ENCODE measurements around the gene OTUD7B.

The OTUD7B gene

DNA sequence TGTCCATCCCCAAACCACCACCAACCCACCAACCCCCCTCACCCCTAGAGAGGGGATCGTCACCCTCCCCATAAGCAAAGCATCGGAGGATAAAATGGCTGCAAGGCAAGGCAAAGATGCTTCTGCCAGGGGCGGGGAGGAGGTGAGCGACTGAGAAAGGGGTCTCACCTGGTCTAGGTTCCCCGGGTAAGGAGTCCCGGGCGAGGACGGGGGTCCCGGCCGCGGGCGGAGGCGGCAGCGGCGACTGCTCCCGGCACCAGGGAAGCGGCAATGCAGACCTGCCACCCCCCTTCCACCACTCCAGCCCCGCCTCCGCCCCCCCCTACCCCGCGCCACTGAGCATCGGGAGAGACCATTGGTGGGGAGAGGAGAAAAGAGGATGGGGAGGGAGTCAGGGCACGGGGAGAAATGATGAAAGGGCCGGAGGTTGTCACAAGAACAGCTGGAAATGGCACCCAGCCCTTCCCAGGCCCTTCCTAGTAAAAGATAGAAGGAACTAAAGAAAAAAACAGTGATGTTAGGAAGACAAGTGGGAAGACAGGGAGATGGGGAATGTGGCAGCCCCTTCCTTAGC, 92.9 kb downstream of the OTUD7B start, which contains the start of gene SV2A (continued):
- TF ChIP-seq MYNN (tag by site-specific recombination; IDR thresholded peaks at IDR 0.05; ENCODE audit: borderline replicate concordance) (no peak), ZNF548 (tag by site-specific recombination; IDR thresholded peaks at IDR 0.05) (no peak), ZEB2 (tag by site-specific recombination; IDR thresholded peaks at IDR 0.05) (no peak)

DNA sequence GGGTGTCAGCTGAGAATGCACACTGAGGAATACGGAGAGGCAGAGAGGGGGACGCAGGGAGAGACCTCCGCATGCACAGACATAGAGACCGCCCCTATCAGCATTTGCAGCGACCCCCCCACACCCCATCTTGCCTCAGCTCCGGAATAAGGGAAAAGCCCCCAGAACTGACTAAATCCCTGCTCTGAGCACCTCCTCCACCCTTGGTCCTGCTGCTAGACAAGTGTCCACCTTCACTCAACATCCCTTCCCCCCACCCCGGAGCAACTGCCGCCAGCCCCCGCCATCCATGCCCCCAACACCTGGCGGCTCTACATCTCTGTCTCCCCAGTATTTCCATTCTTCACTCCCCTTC, 93.7 kb downstream of the OTUD7B start:
- Histone ChIP-seq H3K27ac (ENCODE audit: extremely low read depth, low read depth, low read length) (no peak overlapping the region), H3K4me1 (ENCODE audit: control insufficient read depth, insufficient read depth, low read length) (0 out of 2 replicates have a peak, but pooled peaks cover 3% of the 10 kb centered on the region), H3K36me3 (ENCODE audit: control insufficient read depth in 2 of 2, insufficient read depth in 1 of 2, low read length in 2 of 2) (peaks cover 0 to 29% of the 10 kb centered on the region in 2 experiments; a peak in 2 of 3 replicates), H3K9me3 (ENCODE audit: control insufficient read depth, insufficient read depth, low read depth, low read length) (no peaks in the 10 kb centered on the region), H3K4me3 (ENCODE audit: low read depth, low read length) (peak overlapping the region; percentile 84)
- TF ChIP-seq, protein P1, sequence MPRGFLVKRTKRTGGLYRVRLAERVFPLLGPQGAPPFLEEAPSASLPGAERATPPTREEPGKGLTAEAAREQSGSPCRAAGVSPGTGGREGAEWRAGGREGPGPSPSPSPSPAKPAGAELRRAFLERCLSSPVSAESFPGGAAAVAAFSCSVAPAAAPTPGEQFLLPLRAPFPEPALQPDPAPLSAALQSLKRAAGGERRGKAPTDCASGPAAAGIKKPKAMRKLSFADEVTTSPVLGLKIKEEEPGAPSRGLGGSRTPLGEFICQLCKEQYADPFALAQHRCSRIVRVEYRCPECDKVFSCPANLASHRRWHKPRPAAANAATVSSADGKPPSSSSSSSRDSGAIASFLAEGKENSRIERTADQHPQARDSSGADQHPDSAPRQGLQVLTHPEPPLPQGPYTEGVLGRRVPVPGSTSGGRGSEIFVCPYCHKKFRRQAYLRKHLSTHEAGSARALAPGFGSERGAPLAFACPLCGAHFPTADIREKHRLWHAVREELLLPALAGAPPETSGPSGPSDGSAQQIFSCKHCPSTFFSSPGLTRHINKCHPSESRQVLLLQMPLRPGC (tag by site-specific recombination; IDR thresholded peaks at IDR 0.05): no peak
- TF ChIP-seq ZNF548 (tag by site-specific recombination; IDR thresholded peaks at IDR 0.05): no peak
- TF ChIP-seq, protein P2, sequence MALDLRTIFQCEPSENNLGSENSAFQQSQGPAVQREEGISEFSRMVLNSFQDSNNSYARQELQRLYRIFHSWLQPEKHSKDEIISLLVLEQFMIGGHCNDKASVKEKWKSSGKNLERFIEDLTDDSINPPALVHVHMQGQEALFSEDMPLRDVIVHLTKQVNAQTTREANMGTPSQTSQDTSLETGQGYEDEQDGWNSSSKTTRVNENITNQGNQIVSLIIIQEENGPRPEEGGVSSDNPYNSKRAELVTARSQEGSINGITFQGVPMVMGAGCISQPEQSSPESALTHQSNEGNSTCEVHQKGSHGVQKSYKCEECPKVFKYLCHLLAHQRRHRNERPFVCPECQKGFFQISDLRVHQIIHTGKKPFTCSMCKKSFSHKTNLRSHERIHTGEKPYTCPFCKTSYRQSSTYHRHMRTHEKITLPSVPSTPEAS (tag by site-specific recombination; IDR thresholded peaks at IDR 0.05): no peak
- no peak for TF ChIP-seq ZNF776 (tag by site-specific recombination; IDR thresholded peaks at IDR 0.05; ENCODE audit: borderline replicate concordance)
- no peak for TF ChIP-seq GFI1B (tag by site-specific recombination; IDR thresholded peaks at IDR 0.05)
- TF ChIP-seq ZFP37 (tag by site-specific recombination; IDR thresholded peaks at IDR 0.05): no peak
- POLR2A ChIA-PET: interaction anchor here (1.6 to 1.9 kb wide), 2 partner anchors 11 to 30 kb away, joined by 4 to 12 read pairs; a partner anchor contains a TSS
- CTCF ChIA-PET: no interaction called here

DNA sequence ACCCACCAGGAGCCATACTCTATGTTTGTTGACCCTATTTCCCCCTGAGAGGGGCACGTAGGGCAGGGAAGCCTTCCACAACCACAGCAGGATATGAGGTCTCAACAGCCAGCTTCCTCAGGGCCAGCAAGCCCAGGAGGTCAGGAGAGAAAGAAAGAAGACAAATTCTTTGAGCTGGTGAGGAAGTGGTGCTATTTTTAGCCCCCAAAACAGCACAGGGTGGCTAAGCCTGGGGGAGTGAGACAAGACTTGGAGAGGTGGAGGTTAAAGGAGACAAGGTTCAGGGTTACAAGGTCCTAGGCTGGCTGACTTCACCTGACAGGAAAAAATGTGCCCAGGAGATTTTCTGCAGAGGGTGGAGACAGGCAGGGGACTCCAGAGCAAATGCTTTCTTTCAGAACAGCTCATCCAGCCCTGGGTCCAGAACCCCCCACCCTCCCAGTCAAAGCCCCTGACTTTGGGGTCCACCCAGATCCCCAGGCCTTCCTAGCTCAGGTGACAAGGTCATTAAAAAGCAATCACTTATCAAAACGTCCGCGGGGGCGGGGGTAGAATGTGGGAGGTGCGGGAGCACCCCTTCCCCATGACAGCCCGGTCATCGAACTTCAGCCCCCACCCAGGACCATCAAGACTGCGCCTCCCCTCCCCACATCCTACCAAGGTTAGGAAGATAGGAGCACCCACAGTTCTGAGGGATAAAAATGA, 94.2 kb downstream of the OTUD7B start:
- CTCF ChIA-PET: no interaction called here

DNA sequence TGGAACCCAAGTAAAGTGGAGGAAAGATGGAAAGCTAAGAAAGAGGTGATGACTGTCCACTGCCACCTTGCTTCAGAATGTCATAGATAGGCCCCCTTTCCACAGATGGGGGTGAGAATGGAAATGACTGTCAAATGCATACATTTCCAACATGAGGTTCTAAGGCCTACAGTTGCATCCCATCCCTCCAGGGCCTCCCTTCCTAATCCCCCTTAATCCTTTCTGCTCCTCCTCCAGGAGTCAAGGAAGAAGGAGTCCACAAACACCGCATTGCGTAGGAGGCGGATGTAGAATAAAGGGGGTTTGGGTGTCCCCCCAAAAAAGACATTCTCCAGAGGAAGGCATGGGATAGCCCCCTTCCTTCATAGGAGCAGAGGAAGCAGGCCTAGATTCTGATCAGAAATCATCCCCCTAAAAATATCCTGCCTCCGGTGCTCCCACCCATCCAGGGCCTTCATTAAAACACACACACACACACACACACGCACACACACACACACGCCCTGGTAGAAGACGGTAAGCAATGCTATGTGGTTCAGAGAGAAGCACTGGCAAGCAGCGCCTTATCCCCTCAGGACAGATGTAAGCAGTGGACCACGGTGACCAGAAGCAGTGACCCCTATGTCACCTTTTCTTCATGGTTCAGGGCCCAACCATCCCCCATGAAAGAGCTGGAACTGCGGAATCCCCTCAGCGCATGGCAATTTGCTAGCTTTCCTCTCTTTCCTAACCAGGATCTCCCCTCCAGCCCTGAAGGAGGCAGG, 94.9 kb downstream of the OTUD7B start:
- ChIA-PET POLR2A (interaction anchor here (0.6 to 1.6 kb wide), 3 partner anchors 12 to 23 kb away, joined by 3 to 7 read pairs (median 4); no protein-coding TSS in a partner anchor), CTCF (no interaction called here)
- Histone ChIP-seq H3K27ac (ENCODE audit: extremely low read depth, low read depth, low read length) (no peak overlapping the region), H3K4me1 (ENCODE audit: control insufficient read depth, insufficient read depth, low read length) (0 out of 2 replicates have a peak, but pooled peaks cover 3% of the 10 kb centered on the region), H3K36me3 (ENCODE audit: control insufficient read depth in 2 of 2, insufficient read depth in 1 of 2, low read length in 2 of 2) (peaks cover 0 to 38% of the 10 kb centered on the region in 2 experiments; a peak in 1 of 3 replicates), H3K4me3 (ENCODE audit: low read depth, low read length) (no peak overlapping the region), H3K9me3 (ENCODE audit: control insufficient read depth, insufficient read depth, low read depth, low read length) (no peaks in the 10 kb centered on the region)
- no peak for TF ChIP-seq GLI4 (tag by site-specific recombination; IDR thresholded peaks at IDR 0.05)
- TF ChIP-seq, protein P2 (tag by site-specific recombination; IDR thresholded peaks at IDR 0.05): peak; percentile 38; the same call in 1 of the 2 replicates

More for the DNA sequence above, 94.2 kb downstream of the OTUD7B start:
- TF ChIP-seq ZIC2 (tag by site-specific recombination; IDR thresholded peaks at IDR 0.05) (0 out of 2 replicates have a peak, but pooled peaks have one; percentile 12), ZFHX2 (tag by site-specific recombination; conservative IDR thresholded peaks at IDR 0.05) (peak; percentile 30; the same call in 1 of the 2 replicates), ZNF701 (tag by site-specific recombination; IDR thresholded peaks at IDR 0.05) (no peak)
- Histone ChIP-seq H3K9me3 (ENCODE audit: control insufficient read depth, insufficient read depth, low read depth, low read length) (no peaks in the 10 kb centered on the region), H3K4me1 (ENCODE audit: control insufficient read depth, insufficient read depth, low read length) (0 out of 2 replicates have a peak, but pooled peaks cover 3% of the 10 kb centered on the region), H3K27ac (ENCODE audit: extremely low read depth, low read depth, low read length) (no peak overlapping the region), H3K36me3 (ENCODE audit: control insufficient read depth in 2 of 2, insufficient read depth in 1 of 2, low read length in 2 of 2) (peaks cover 0 to 30% of the 10 kb centered on the region in 2 experiments; a peak in 1 of 3 replicates), H3K4me3 (ENCODE audit: low read depth, low read length) (peak overlapping the region; percentile 84)
- POLR2A ChIA-PET: interaction anchor here (0.8 to 1.6 kb wide), 2 partner anchors 12 kb away, joined by 3 to 4 read pairs; no protein-coding TSS in a partner anchor
